Measurements from ENCODE around the gene CDYL2. TPM values are rescaled to one million over a fixed set of nuclear protein-coding genes. Genes with fewer than 3 reads are reported as not detected.

Gene CDYL2
- total RNA-seq, 1 experiment from 2014 or later = 7.1 TPM

DNA sequence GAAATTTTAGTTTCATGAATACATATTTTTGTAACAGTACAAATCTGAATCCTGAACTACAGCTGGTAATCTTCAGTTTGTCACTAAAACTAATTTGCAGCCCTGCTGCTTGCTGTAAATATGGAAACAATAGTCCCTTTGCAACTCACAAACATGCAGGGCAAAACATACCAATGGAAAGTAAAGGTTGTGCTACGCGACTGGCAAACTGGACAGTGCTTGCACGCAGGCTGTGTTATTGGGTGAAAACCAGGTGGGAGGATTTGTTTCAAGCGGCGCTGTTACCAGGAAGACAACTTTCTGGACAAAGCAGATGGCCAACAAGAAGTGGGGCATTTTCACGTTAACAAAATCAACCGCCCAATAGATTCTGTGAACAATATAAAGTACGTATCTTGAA is 93.5 kb downstream of the CDYL2 start:
- no peaks in the 10 kb centered on the region for H3K36me3 Mint-ChIP-seq (ENCODE audit: insufficient read depth, unreplicated experiment)
- H3K4me1 Mint-ChIP-seq (ENCODE audit: insufficient read depth, unreplicated experiment) = no peaks in the 10 kb centered on the region
- ChIA-PET CTCF (no interaction called here), POLR2A (no interaction called here)
- intact Hi-C loops (cut with micrococcal nuclease) = no loop called here
- TF ChIP-seq, protein P1, sequence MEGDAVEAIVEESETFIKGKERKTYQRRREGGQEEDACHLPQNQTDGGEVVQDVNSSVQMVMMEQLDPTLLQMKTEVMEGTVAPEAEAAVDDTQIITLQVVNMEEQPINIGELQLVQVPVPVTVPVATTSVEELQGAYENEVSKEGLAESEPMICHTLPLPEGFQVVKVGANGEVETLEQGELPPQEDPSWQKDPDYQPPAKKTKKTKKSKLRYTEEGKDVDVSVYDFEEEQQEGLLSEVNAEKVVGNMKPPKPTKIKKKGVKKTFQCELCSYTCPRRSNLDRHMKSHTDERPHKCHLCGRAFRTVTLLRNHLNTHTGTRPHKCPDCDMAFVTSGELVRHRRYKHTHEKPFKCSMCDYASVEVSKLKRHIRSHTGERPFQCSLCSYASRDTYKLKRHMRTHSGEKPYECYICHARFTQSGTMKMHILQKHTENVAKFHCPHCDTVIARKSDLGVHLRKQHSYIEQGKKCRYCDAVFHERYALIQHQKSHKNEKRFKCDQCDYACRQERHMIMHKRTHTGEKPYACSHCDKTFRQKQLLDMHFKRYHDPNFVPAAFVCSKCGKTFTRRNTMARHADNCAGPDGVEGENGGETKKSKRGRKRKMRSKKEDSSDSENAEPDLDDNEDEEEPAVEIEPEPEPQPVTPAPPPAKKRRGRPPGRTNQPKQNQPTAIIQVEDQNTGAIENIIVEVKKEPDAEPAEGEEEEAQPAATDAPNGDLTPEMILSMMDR (IDR thresholded peaks at IDR 0.05; ENCODE audit: unreplicated experiment) = no peak
- H3K27me3 Mint-ChIP-seq (ENCODE audit: insufficient read depth, unreplicated experiment) = no peaks in the 10 kb centered on the region
- H3K27ac Mint-ChIP-seq (ENCODE audit: low read depth, unreplicated experiment) = no peak overlapping the region
- no peaks in the 10 kb centered on the region for H3K9me3 Mint-ChIP-seq (ENCODE audit: unreplicated experiment)
- no TSS peak for BruUV-seq (replicated peaks)
- H3K4me3 Mint-ChIP-seq (ENCODE audit: unreplicated experiment) = no peak overlapping the region
- no peak for DNase-seq (ENCODE audit: unreplicated experiment)

DNA sequence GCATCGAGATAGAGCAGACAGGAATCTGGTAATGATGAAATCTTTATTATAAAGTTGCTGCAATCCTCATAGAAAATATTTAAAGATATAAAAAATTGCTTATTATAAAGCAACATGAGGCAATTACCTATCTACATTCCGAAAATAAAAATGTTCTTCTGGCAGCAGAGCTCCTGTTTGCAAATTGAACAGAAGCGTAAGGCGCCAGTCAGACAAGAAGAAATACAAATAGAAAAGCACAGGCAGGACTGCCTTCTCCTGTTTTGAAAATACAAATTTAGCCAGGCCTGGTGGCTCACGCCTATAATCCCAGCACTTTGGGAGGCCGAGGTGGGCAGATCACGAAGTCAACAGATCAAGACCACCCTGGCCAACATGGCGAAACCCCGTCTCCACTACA is 95.6 kb downstream of the CDYL2 start:
- CTCF ChIA-PET = no interaction called here
- intact Hi-C loops (cut with micrococcal nuclease) = no loop called here

DNA sequence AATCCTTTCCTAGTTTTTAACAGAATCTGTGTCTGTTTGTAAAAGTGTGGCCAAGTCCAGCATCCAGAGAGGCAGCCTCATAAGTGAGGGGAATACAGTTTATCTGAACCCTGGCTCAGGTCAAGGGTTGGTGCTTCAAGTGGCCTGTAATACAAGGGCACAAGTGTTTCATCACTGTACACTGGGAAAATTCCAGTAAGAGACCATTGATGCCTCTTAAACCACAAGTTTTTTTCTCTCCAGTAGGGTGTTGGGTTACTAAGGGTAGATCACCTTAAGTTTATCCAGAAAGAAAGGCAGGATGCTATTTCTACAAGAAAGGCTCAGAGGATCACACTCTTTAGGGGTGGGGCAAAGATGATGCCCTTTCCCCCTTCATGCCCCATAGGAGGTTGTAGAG is 96.7 kb downstream of the CDYL2 start:
- Mint-ChIP-seq H3K4me1 (ENCODE audit: insufficient read depth, unreplicated experiment) (no peaks in the 10 kb centered on the region), H3K9me3 (ENCODE audit: unreplicated experiment) (peaks cover 9% of the 10 kb centered on the region)

More for the DNA sequence above, 95.6 kb downstream of the CDYL2 start:
- Mint-ChIP-seq H3K36me3 (ENCODE audit: insufficient read depth, unreplicated experiment) (no peaks in the 10 kb centered on the region), H3K27me3 (ENCODE audit: insufficient read depth, unreplicated experiment) (no peaks in the 10 kb centered on the region), H3K4me1 (ENCODE audit: insufficient read depth, unreplicated experiment) (no peaks in the 10 kb centered on the region), H3K9me3 (ENCODE audit: unreplicated experiment) (peaks cover 9% of the 10 kb centered on the region), H3K4me3 (ENCODE audit: unreplicated experiment) (no peak overlapping the region), H3K27ac (ENCODE audit: low read depth, unreplicated experiment) (no peak overlapping the region)
- POLR2A ChIA-PET = no interaction called here
- BruUV-seq (replicated peaks) = no TSS peak
- no peak for DNase-seq (ENCODE audit: unreplicated experiment)
- TF ChIP-seq, protein P1 (IDR thresholded peaks at IDR 0.05; ENCODE audit: unreplicated experiment) = no peak

DNA sequence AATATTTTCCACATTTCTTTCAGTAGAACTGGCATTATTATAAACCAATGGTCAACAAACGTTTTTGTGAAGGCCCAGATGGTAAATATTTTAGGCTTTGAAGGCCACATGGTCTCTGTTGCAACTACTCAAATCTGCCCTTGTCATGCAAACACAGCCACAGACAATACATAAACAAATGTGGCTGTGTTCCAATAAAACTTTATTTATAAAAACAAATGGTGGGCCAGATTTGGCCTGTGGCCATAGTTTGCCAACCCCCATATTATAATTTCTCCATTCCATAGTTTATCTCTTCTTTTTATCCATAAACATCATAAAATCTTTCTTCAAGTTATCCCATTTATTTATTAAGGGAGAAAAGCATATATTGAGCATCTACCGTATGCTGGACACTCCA is 98.8 kb downstream of the CDYL2 start:
- BruUV-seq (replicated peaks) = no TSS peak
- intact Hi-C loops (cut with micrococcal nuclease) = no loop called here
- peaks cover 9% of the 10 kb centered on the region for H3K9me3 Mint-ChIP-seq (ENCODE audit: unreplicated experiment)

More for the DNA sequence above, 96.7 kb downstream of the CDYL2 start:
- no TSS peak for BruUV-seq (replicated peaks)
- CTCF ChIA-PET = interaction anchor here (0.7 kb wide), 1 partner anchor 663 kb away, joined by 3 read pairs; no protein-coding TSS in a partner anchor
- no peaks in the 10 kb centered on the region for H3K27me3 Mint-ChIP-seq (ENCODE audit: insufficient read depth, unreplicated experiment)
- TF ChIP-seq, protein P1 (IDR thresholded peaks at IDR 0.05; ENCODE audit: unreplicated experiment) = no peak
- H3K4me3 Mint-ChIP-seq (ENCODE audit: unreplicated experiment) = no peak overlapping the region
- intact Hi-C loops (cut with micrococcal nuclease) = no loop called here
- no peak for DNase-seq (ENCODE audit: unreplicated experiment)
- H3K27ac Mint-ChIP-seq (ENCODE audit: low read depth, unreplicated experiment) = no peak overlapping the region
- POLR2A ChIA-PET = no interaction called here
- H3K36me3 Mint-ChIP-seq (ENCODE audit: insufficient read depth, unreplicated experiment) = no peaks in the 10 kb centered on the region

More for the DNA sequence above, 98.8 kb downstream of the CDYL2 start:
- H3K4me1 Mint-ChIP-seq (ENCODE audit: insufficient read depth, unreplicated experiment) = peaks cover 6% of the 10 kb centered on the region
- no peak for DNase-seq (ENCODE audit: unreplicated experiment)
- CTCF ChIA-PET = no interaction called here
- no peaks in the 10 kb centered on the region for H3K27me3 Mint-ChIP-seq (ENCODE audit: insufficient read depth, unreplicated experiment)
- peaks cover 7% of the 10 kb centered on the region for H3K36me3 Mint-ChIP-seq (ENCODE audit: insufficient read depth, unreplicated experiment)
- H3K27ac Mint-ChIP-seq (ENCODE audit: low read depth, unreplicated experiment) = no peak overlapping the region
- TF ChIP-seq, protein P1 (IDR thresholded peaks at IDR 0.05; ENCODE audit: unreplicated experiment) = no peak
- no peak overlapping the region for H3K4me3 Mint-ChIP-seq (ENCODE audit: unreplicated experiment)
- POLR2A ChIA-PET = no interaction called here

Data from MCF 10A (cell line).